ENCODE results near the gene BNIP2.

- TF ChIP-seq POLR2AphosphoS5 (IDR thresholded peaks at IDR 0.05), result no peak
- no peak for TF ChIP-seq POLR2A (IDR thresholded peaks at IDR 0.05)
- TF ChIP-seq, protein P1, sequence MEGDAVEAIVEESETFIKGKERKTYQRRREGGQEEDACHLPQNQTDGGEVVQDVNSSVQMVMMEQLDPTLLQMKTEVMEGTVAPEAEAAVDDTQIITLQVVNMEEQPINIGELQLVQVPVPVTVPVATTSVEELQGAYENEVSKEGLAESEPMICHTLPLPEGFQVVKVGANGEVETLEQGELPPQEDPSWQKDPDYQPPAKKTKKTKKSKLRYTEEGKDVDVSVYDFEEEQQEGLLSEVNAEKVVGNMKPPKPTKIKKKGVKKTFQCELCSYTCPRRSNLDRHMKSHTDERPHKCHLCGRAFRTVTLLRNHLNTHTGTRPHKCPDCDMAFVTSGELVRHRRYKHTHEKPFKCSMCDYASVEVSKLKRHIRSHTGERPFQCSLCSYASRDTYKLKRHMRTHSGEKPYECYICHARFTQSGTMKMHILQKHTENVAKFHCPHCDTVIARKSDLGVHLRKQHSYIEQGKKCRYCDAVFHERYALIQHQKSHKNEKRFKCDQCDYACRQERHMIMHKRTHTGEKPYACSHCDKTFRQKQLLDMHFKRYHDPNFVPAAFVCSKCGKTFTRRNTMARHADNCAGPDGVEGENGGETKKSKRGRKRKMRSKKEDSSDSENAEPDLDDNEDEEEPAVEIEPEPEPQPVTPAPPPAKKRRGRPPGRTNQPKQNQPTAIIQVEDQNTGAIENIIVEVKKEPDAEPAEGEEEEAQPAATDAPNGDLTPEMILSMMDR (IDR thresholded peaks at IDR 0.05), result no peak
These were observed 18.5 kb upstream of the BNIP2 start for GRCh38 chr15:59707619-59708018.

Data from transverse colon (tissue), 4 donors.